ENCODE data around the gene CTXND1.

CTXND1 gene

GRCh38 chr15:80272987-80273386 is 21.0 kb upstream of the CTXND1 start:
- Histone ChIP-seq H3K9me3 (ENCODE audit: insufficient read depth, low read length) (peaks cover 6% of the 10 kb centered on the region; the same call in 1 of the 2 replicates), H3K9ac (ENCODE audit: insufficient read length, low read depth) (no peak overlapping the region), H3K27me3 (ENCODE audit: insufficient read depth, insufficient read length) (peaks cover 12% of the 10 kb centered on the region), H3K4me3 (ENCODE audit: insufficient read length, low read depth) (no peak overlapping the region), H3K36me3 (ENCODE audit: insufficient read depth, insufficient read length, low read length) (no peaks in the 10 kb centered on the region), H3K4me1 (ENCODE audit: insufficient read depth, insufficient read length) (no peaks in the 10 kb centered on the region)
- DNase-seq (ENCODE audit: low read depth, low spot score) = no peak
- TF ChIP-seq SUZ12 (IDR thresholded peaks at IDR 0.05; ENCODE audit: extremely low read depth, insufficient read depth, insufficient read length) (no peak), ZNF274 (IDR thresholded peaks at IDR 0.05; ENCODE audit: low read depth, low read length) (no peak), YY1 (IDR thresholded peaks at IDR 0.05; ENCODE audit: insufficient read depth, insufficient read length) (no peak)

- Histone ChIP-seq H3K36me3 (ENCODE audit: insufficient read depth, insufficient read length, low read length) (no peaks in the 10 kb centered on the region), H3K9me3 (ENCODE audit: insufficient read depth, low read length) (peaks cover 4% of the 10 kb centered on the region; the same call in 1 of the 2 replicates), H3K27me3 (ENCODE audit: insufficient read depth, insufficient read length) (peaks cover 20% of the 10 kb centered on the region), H3K9ac (ENCODE audit: insufficient read length, low read depth) (no peak overlapping the region), H3K4me3 (ENCODE audit: insufficient read length, low read depth) (no peak overlapping the region), H3K4me1 (ENCODE audit: insufficient read depth, insufficient read length) (no peaks in the 10 kb centered on the region)
- TF ChIP-seq YY1 (IDR thresholded peaks at IDR 0.05; ENCODE audit: insufficient read depth, insufficient read length) = no peak
- no peak for TF ChIP-seq ZNF274 (IDR thresholded peaks at IDR 0.05; ENCODE audit: low read depth, low read length)
- no peak for TF ChIP-seq SUZ12 (IDR thresholded peaks at IDR 0.05; ENCODE audit: extremely low read depth, insufficient read depth, insufficient read length)
- no peak for DNase-seq (ENCODE audit: low read depth, low spot score)
Observed at GRCh38 chr15:80270472-80270871, 18.5 kb upstream of the CTXND1 start.

- DNase-seq (ENCODE audit: low read depth, low spot score) = no peak
- H3K9ac ChIP-seq (ENCODE audit: insufficient read length, low read depth) = no peak overlapping the region
- peaks cover 3% of the 10 kb centered on the region; the same call in 1 of the 2 replicates for H3K9me3 ChIP-seq (ENCODE audit: insufficient read depth, low read length)
- H3K36me3 ChIP-seq (ENCODE audit: insufficient read depth, insufficient read length, low read length) = no peaks in the 10 kb centered on the region
- no peaks in the 10 kb centered on the region for H3K4me1 ChIP-seq (ENCODE audit: insufficient read depth, insufficient read length)
- no peak for TF ChIP-seq SUZ12 (IDR thresholded peaks at IDR 0.05; ENCODE audit: extremely low read depth, insufficient read depth, insufficient read length)
- no peak for TF ChIP-seq ZNF274 (IDR thresholded peaks at IDR 0.05; ENCODE audit: low read depth, low read length)
- TF ChIP-seq YY1 (IDR thresholded peaks at IDR 0.05; ENCODE audit: insufficient read depth, insufficient read length) = no peak
- H3K27me3 ChIP-seq (ENCODE audit: insufficient read depth, insufficient read length) = peaks cover 29% of the 10 kb centered on the region
- no peak overlapping the region for H3K4me3 ChIP-seq (ENCODE audit: insufficient read length, low read depth)
Observed at GRCh38 chr15:80268101-80268500, 16.1 kb upstream of the CTXND1 start.

- no peak overlapping the region for H3K9ac ChIP-seq (ENCODE audit: insufficient read length, low read depth)
- H3K4me1 ChIP-seq (ENCODE audit: insufficient read depth, insufficient read length) = no peaks in the 10 kb centered on the region
- no peak overlapping the region for H3K4me3 ChIP-seq (ENCODE audit: insufficient read length, low read depth)
- DNase-seq (ENCODE audit: low read depth, low spot score) = no peak
- H3K27me3 ChIP-seq (ENCODE audit: insufficient read depth, insufficient read length) = peaks cover 29% of the 10 kb centered on the region
- TF ChIP-seq YY1 (IDR thresholded peaks at IDR 0.05; ENCODE audit: insufficient read depth, insufficient read length) = no peak
- no peak for TF ChIP-seq ZNF274 (IDR thresholded peaks at IDR 0.05; ENCODE audit: low read depth, low read length)
- no peak for TF ChIP-seq SUZ12 (IDR thresholded peaks at IDR 0.05; ENCODE audit: extremely low read depth, insufficient read depth, insufficient read length)
- no peaks in the 10 kb centered on the region for H3K36me3 ChIP-seq (ENCODE audit: insufficient read depth, insufficient read length, low read length)
- H3K9me3 ChIP-seq (ENCODE audit: insufficient read depth, low read length) = peaks cover 3% of the 10 kb centered on the region; the same call in 1 of the 2 replicates
Observed at GRCh38 chr15:80267658-80268057, 15.6 kb upstream of the CTXND1 start.

GRCh38 chr15:80266745-80267144 is 14.7 kb upstream of the CTXND1 start:
- H3K4me1 ChIP-seq (ENCODE audit: insufficient read depth, insufficient read length) = no peaks in the 10 kb centered on the region
- peaks cover 29% of the 10 kb centered on the region for H3K27me3 ChIP-seq (ENCODE audit: insufficient read depth, insufficient read length)
- no peaks in the 10 kb centered on the region for H3K36me3 ChIP-seq (ENCODE audit: insufficient read depth, insufficient read length, low read length)
- TF ChIP-seq YY1 (IDR thresholded peaks at IDR 0.05; ENCODE audit: insufficient read depth, insufficient read length) (no peak), SUZ12 (IDR thresholded peaks at IDR 0.05; ENCODE audit: extremely low read depth, insufficient read depth, insufficient read length) (no peak), ZNF274 (IDR thresholded peaks at IDR 0.05; ENCODE audit: low read depth, low read length) (no peak)
- no peak overlapping the region for H3K9ac ChIP-seq (ENCODE audit: insufficient read length, low read depth)
- H3K9me3 ChIP-seq (ENCODE audit: insufficient read depth, low read length) = peaks cover 3% of the 10 kb centered on the region; the same call in 1 of the 2 replicates
- DNase-seq (ENCODE audit: low read depth, low spot score) = no peak
- H3K4me3 ChIP-seq (ENCODE audit: insufficient read length, low read depth) = no peak overlapping the region

GRCh38 chr15:80266113-80266512 is 14.1 kb upstream of the CTXND1 start:
- Histone ChIP-seq H3K36me3 (ENCODE audit: insufficient read depth, insufficient read length, low read length) (no peaks in the 10 kb centered on the region), H3K9me3 (ENCODE audit: insufficient read depth, low read length) (peaks cover 3% of the 10 kb centered on the region; the same call in 1 of the 2 replicates), H3K27me3 (ENCODE audit: insufficient read depth, insufficient read length) (peaks cover 25% of the 10 kb centered on the region), H3K9ac (ENCODE audit: insufficient read length, low read depth) (no peak overlapping the region), H3K4me1 (ENCODE audit: insufficient read depth, insufficient read length) (no peaks in the 10 kb centered on the region), H3K4me3 (ENCODE audit: insufficient read length, low read depth) (no peak overlapping the region)
- no peak for DNase-seq (ENCODE audit: low read depth, low spot score)
- TF ChIP-seq YY1 (IDR thresholded peaks at IDR 0.05; ENCODE audit: insufficient read depth, insufficient read length) (no peak), ZNF274 (IDR thresholded peaks at IDR 0.05; ENCODE audit: low read depth, low read length) (no peak), SUZ12 (IDR thresholded peaks at IDR 0.05; ENCODE audit: extremely low read depth, insufficient read depth, insufficient read length) (no peak)

- Histone ChIP-seq H3K4me1 (ENCODE audit: insufficient read depth, insufficient read length) (peaks cover 4% of the 10 kb centered on the region), H3K4me3 (ENCODE audit: insufficient read length, low read depth) (no peak overlapping the region), H3K9ac (ENCODE audit: insufficient read length, low read depth) (no peak overlapping the region), H3K9me3 (ENCODE audit: insufficient read depth, low read length) (peaks cover 3% of the 10 kb centered on the region; the same call in 1 of the 2 replicates), H3K27me3 (ENCODE audit: insufficient read depth, insufficient read length) (peaks cover 21% of the 10 kb centered on the region), H3K36me3 (ENCODE audit: insufficient read depth, insufficient read length, low read length) (no peaks in the 10 kb centered on the region)
- no peak for TF ChIP-seq YY1 (IDR thresholded peaks at IDR 0.05; ENCODE audit: insufficient read depth, insufficient read length)
- TF ChIP-seq SUZ12 (IDR thresholded peaks at IDR 0.05; ENCODE audit: extremely low read depth, insufficient read depth, insufficient read length) = no peak
- TF ChIP-seq ZNF274 (IDR thresholded peaks at IDR 0.05; ENCODE audit: low read depth, low read length) = no peak
- no peak for DNase-seq (ENCODE audit: low read depth, low spot score)
Observed at GRCh38 chr15:80265021-80265420, 13.0 kb upstream of the CTXND1 start.

All from NT2/D1 (cell line).